ENCODE results near the gene RNF224.

DNA sequence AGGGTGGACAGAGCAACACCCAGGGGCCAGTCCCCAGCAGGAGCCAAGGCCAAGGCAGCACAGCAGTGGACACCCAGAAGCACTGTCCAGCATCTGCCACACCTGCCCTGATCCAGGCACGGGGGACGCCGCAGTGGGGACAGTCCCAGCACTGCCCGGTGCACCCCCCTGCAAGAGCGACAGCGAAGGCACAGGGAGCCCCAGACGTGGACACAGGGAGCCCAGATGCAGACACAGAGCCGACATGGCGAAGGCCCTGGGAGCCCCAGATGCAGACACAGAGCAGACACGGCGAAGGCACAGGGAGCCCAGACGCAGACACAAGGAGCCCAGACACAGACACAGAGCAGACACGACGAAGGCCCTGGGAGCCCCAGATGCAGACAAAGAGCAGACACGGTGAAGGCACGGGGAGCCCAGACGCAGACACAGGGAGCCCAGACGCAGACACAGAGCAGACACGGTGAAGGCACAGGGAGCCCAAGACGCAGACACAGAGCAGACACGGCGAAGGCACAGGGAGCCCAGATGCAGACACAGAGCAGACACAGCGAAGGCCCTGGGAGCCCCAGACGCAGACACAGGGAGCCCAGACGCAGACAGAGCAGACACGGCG is 43.2 kb upstream of the RNF224 start:
- TF ChIP-seq, protein P1, sequence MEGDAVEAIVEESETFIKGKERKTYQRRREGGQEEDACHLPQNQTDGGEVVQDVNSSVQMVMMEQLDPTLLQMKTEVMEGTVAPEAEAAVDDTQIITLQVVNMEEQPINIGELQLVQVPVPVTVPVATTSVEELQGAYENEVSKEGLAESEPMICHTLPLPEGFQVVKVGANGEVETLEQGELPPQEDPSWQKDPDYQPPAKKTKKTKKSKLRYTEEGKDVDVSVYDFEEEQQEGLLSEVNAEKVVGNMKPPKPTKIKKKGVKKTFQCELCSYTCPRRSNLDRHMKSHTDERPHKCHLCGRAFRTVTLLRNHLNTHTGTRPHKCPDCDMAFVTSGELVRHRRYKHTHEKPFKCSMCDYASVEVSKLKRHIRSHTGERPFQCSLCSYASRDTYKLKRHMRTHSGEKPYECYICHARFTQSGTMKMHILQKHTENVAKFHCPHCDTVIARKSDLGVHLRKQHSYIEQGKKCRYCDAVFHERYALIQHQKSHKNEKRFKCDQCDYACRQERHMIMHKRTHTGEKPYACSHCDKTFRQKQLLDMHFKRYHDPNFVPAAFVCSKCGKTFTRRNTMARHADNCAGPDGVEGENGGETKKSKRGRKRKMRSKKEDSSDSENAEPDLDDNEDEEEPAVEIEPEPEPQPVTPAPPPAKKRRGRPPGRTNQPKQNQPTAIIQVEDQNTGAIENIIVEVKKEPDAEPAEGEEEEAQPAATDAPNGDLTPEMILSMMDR (conservative IDR thresholded peaks at IDR 0.05; ENCODE audit: low read depth, low read length), result no peak
- no peak for TF ChIP-seq EZH2 (IDR thresholded peaks at IDR 0.05; ENCODE audit: borderline replicate concordance, low read depth, low read length, poor library complexity, severe bottlenecking)

Data from A673 (cell line).